Astrocyte (in vitro differentiated cells and primary cell): ENCODE data around the gene CYP2A13.
"Not testable (repeated sequence)": the region's sequence is repeated elsewhere in the genome, so short reads cannot be mapped to it uniquely, and the experiment has no call there.

Source experiments
- EZH2 ChIP-seq: IDR thresholded peaks from 2 replicates; pipeline ENCODE4 v1.6.1; 2012; ENCODE audit warnings: mild to moderate bottlenecking, low read length, inconsistent platforms; ENCODE audit not compliant: insufficient read depth
- TF ChIP-seq, protein P1 (sequence below): IDR thresholded peaks from 2 replicates; pipeline ENCODE4 v1.5.1; 2011; ENCODE audit warnings: low read depth, mild to moderate bottlenecking, inconsistent platforms, low read length, moderate library complexity; ENCODE audit not compliant: insufficient read depth

DNA sequence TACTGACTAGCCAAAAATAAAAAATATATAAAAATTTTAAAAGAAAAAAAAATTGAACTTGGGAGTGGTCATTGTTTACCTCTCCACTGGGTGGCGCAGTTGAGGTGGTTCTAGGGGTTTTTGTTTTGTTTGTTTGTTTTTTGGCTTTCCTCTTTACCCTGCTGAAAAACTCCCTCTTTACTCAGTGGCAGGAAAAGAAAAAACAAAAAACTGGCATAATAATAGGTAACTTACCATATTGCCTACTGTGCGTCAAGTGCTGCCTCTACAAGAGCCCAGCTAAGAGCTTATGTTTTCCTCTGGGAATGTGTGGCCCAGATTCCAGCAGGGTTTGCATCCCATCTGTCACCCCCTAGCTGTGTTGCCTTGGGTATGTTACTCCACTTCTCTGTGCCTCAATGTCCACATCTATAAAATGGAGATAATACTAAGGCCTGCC is 38.5 kb downstream of the CYP2A13 start:
- not testable (repeated sequence) for TF ChIP-seq EZH2
- TF ChIP-seq, protein P1, sequence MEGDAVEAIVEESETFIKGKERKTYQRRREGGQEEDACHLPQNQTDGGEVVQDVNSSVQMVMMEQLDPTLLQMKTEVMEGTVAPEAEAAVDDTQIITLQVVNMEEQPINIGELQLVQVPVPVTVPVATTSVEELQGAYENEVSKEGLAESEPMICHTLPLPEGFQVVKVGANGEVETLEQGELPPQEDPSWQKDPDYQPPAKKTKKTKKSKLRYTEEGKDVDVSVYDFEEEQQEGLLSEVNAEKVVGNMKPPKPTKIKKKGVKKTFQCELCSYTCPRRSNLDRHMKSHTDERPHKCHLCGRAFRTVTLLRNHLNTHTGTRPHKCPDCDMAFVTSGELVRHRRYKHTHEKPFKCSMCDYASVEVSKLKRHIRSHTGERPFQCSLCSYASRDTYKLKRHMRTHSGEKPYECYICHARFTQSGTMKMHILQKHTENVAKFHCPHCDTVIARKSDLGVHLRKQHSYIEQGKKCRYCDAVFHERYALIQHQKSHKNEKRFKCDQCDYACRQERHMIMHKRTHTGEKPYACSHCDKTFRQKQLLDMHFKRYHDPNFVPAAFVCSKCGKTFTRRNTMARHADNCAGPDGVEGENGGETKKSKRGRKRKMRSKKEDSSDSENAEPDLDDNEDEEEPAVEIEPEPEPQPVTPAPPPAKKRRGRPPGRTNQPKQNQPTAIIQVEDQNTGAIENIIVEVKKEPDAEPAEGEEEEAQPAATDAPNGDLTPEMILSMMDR: peak; percentile 54
